NCI-H526 (cell line): ENCODE data around the gene PEPD.
"Not testable (repeated sequence)": the region's sequence is repeated elsewhere in the genome, so short reads cannot be mapped to it uniquely, and the experiment has no call there.

Source experiments
- DNase-seq, 2 experiments: peaks; one replicate each; lab custom pipeline; 2025; lab: John Stamatoyannopoulos, UW

The PEPD gene

GRCh38 chr19:33521480-33522370, at the start of gene PEPD:
Gene PEPD, minus strand, starts transcription at chr19:33521791. Its CDS starts 31 bp downstream, at chr19:33521760.
- peak; percentile 81 to 98 for DNase-seq

GRCh38 chr19:33569821-33570220, 48.2 kb upstream of the PEPD start:
- DNase-seq = no peak

- no peak for DNase-seq
Observed at GRCh38 chr19:33568706-33569105, 47.1 kb upstream of the PEPD start.

GRCh38 chr19:33564836-33565338, 43.3 kb upstream of the PEPD start:
- DNase-seq = no peak

GRCh38 chr19:33562636-33563035, 41.0 kb upstream of the PEPD start:
- peak in 1 of 2 experiments; percentile 41 for DNase-seq

GRCh38 chr19:33561666-33562065, 40.1 kb upstream of the PEPD start:
- not testable (repeated sequence) for DNase-seq

GRCh38 chr19:33561261-33561660, 39.7 kb upstream of the PEPD start:
- no peak for DNase-seq

GRCh38 chr19:33559996-33560395, 38.4 kb upstream of the PEPD start:
- no peak for DNase-seq

- DNase-seq = no peak
Observed at GRCh38 chr19:33558856-33559255, 37.3 kb upstream of the PEPD start.

- no peak for DNase-seq
Observed at GRCh38 chr19:33558151-33558550, 36.6 kb upstream of the PEPD start.

GRCh38 chr19:33557720-33558119, 36.1 kb upstream of the PEPD start:
- no peak for DNase-seq

- DNase-seq = peak; percentile 52 to 74
Observed at GRCh38 chr19:33557196-33557595, 35.6 kb upstream of the PEPD start.

- no peak for DNase-seq
Observed at GRCh38 chr19:33556261-33556660, 34.7 kb upstream of the PEPD start.

- DNase-seq = not testable (repeated sequence)
Observed at GRCh38 chr19:33555726-33556125, 34.1 kb upstream of the PEPD start.

- DNase-seq = no peak
Observed at GRCh38 chr19:33554821-33555220, 33.2 kb upstream of the PEPD start.

- DNase-seq = no peak
Observed at GRCh38 chr19:33554391-33554790, 32.8 kb upstream of the PEPD start.

- DNase-seq = no peak
Observed at GRCh38 chr19:33553530-33554310, 32.1 kb upstream of the PEPD start.

- no peak for DNase-seq
Observed at GRCh38 chr19:33552928-33553279, 31.3 kb upstream of the PEPD start.

- DNase-seq = no peak
Observed at GRCh38 chr19:33552191-33552927, 30.8 kb upstream of the PEPD start.

GRCh38 chr19:33551676-33552075, 30.1 kb upstream of the PEPD start:
- DNase-seq = no peak

- DNase-seq = no peak
Observed at GRCh38 chr19:33550768-33551167, 29.2 kb upstream of the PEPD start.

- DNase-seq = no peak
Observed at GRCh38 chr19:33547676-33548075, 26.1 kb upstream of the PEPD start.
